Neural cell (in vitro differentiated cells): ENCODE measurements around the gene PTPRK. TPM values are rescaled to one million over a fixed set of nuclear protein-coding genes. Genes with fewer than 3 reads are reported as not detected.

Experiments used
- H2AFZ ChIP-seq: fragments of 200-600, 300-800 bp; sonication (generic), shearing (Covaris generic); 2 replicates; pipeline ENCODE4 v1.6.0; 2014; ENCODE audit warnings: low read depth, mild to moderate bottlenecking, antibody characterized with exemption, low read length, moderate library complexity
- H3F3A ChIP-seq: fragments of 200-600 bp; shearing (Covaris generic); 2 replicates; pipeline ENCODE4 v1.6.1; 2016; ENCODE audit warnings: mild to moderate bottlenecking, moderate library complexity, mixed read lengths, antibody characterized with exemption, low read length; ENCODE audit not compliant: insufficient read depth, poor library complexity, severe bottlenecking
- H3K27ac ChIP-seq: fragments of 200-600, 300-800 bp; sonication (generic), shearing (Covaris generic); 2 replicates; pipeline ENCODE4 v1.5.1; 2014; ENCODE audit warnings: mild to moderate bottlenecking, low read length, moderate library complexity
- H3K27me3 ChIP-seq: fragments of 300-800, 200-600 bp; sonication (generic), shearing (Covaris generic); 2 replicates; pipeline ENCODE4 v1.6.0; 2014; ENCODE audit warnings: mild to moderate bottlenecking, low read depth, low read length, moderate library complexity; ENCODE audit not compliant: insufficient read depth
- H3K36me3 ChIP-seq: fragments of 300-800, 200-600 bp; sonication (generic), shearing (Covaris generic); 2 replicates; pipeline ENCODE4 v1.5.1; 2014; ENCODE audit warnings: mild to moderate bottlenecking, antibody characterized with exemption, low read length, moderate library complexity; ENCODE audit not compliant: insufficient read depth
- H3K4me2 ChIP-seq: fragments of 300-800, 200-600 bp; sonication (generic), shearing (Covaris generic); 2 replicates; pipeline ENCODE4 v1.6.0; 2014; ENCODE audit warnings: mild to moderate bottlenecking, low read length
- H3K4me3 ChIP-seq: fragments of 300-800, 200-600 bp; sonication (generic), shearing (Covaris generic); 2 replicates; pipeline ENCODE4 v1.5.1; 2014; ENCODE audit warnings: mild to moderate bottlenecking, low read length, moderate library complexity
- H3K79me2 ChIP-seq: fragments of 200-600 bp; shearing (Covaris generic); replicated peaks from 2 replicates; pipeline ENCODE4 v1.6.0; 2014; ENCODE audit warnings: mild to moderate bottlenecking, low read length, moderate library complexity; ENCODE audit not compliant: insufficient read depth
- H3K9ac ChIP-seq: fragments of 300-800, 200-600 bp; sonication (generic), shearing (Covaris generic); 2 replicates; pipeline ENCODE4 v1.6.1; 2016; ENCODE audit warnings: mild to moderate bottlenecking, low read length, mixed read lengths
- H3K9me2 ChIP-seq: fragments of 200-600 bp; shearing (Covaris generic); 2 replicates; pipeline ENCODE4 v1.6.1; 2016; ENCODE audit warnings: mild to moderate bottlenecking, low read length, mixed read lengths; ENCODE audit not compliant: insufficient read depth
- H3K9me3 ChIP-seq: fragments of 200-600, 300-800 bp; sonication (generic), shearing (Covaris generic); 2 replicates; pipeline ENCODE4 v1.6.1; 2016; ENCODE audit warnings: mild to moderate bottlenecking, mixed run types, low read length, moderate library complexity, mixed read lengths
- H4K20me1 ChIP-seq: fragments of 200-600 bp; shearing (Covaris generic); 2 replicates; pipeline ENCODE4 v1.6.1; 2016; ENCODE audit warnings: mild to moderate bottlenecking, mixed run types; ENCODE audit not compliant: insufficient read depth
- EP300 ChIP-seq: fragments of 450-650 bp; conservative IDR thresholded peaks from 2 replicates; pipeline ENCODE4 v1.6.1; 2014; ENCODE audit warnings: antibody characterized with exemption, mild to moderate bottlenecking, moderate library complexity; ENCODE audit not compliant: poor library complexity, severe bottlenecking
- EZH2 ChIP-seq: fragments of 200-600, 300-800 bp; shearing (Covaris generic), sonication (generic); IDR thresholded peaks from 2 replicates; pipeline ENCODE4 v1.6.1; 2014; ENCODE audit warnings: antibody characterized with exemption, low read length, borderline replicate concordance, mild to moderate bottlenecking; ENCODE audit not compliant: insufficient read depth, poor library complexity, severe bottlenecking
- MXI1 ChIP-seq: fragments of 450-650 bp; conservative IDR thresholded peaks from 2 replicates; pipeline ENCODE4 v1.6.1; 2014; ENCODE audit warnings: antibody characterized with exemption, mild to moderate bottlenecking; ENCODE audit not compliant: poor library complexity, severe bottlenecking
- POLR2AphosphoS5 ChIP-seq: IDR thresholded peaks from 2 replicates; pipeline ENCODE4 v1.6.1; 2012
- RAD21 ChIP-seq: fragments of 450-650 bp; conservative IDR thresholded peaks from 2 replicates; pipeline ENCODE4 v1.6.1; 2014; ENCODE audit warnings: antibody characterized with exemption, mild to moderate bottlenecking, moderate library complexity
- SMC3 ChIP-seq: fragments of 450-650 bp; conservative IDR thresholded peaks from 2 replicates; pipeline ENCODE4 v1.6.1; 2014; ENCODE audit warnings: antibody characterized with exemption, mild to moderate bottlenecking, moderate library complexity; ENCODE audit not compliant: poor library complexity
- TAF1 ChIP-seq: IDR thresholded peaks from 2 replicates; pipeline ENCODE4 v1.6.1; 2012; ENCODE audit warnings: low read depth
- polyA plus RNA-seq: library from polyadenylated mRNA; depleted of rRNA; stranded (reverse); fragments of >200 nt; gene quantifications from 2 replicates; pipeline ENCODE4 v1.2.3, GENCODE V29; 2014
- TF ChIP-seq, protein P1 (sequence below): fragments of 450-650 bp; IDR thresholded peaks from 2 replicates; pipeline ENCODE4 v1.5.1; 2014; ENCODE audit warnings: antibody characterized with exemption, mild to moderate bottlenecking, moderate library complexity; ENCODE audit not compliant: poor library complexity, severe bottlenecking
- TF ChIP-seq, protein P2 (sequence below): IDR thresholded peaks from 2 replicates; pipeline ENCODE4 v1.6.1; 2012; ENCODE audit warnings: borderline replicate concordance

Gene PTPRK
- polyA plus RNA-seq, 1 donor from 2014 or later, result 10.4 TPM

- Histone ChIP-seq H3K79me2 (no peaks in the 10 kb centered on the region), H3K27ac (no peak overlapping the region), H3K27me3 (no peaks in the 10 kb centered on the region), H3K36me3 (no peaks in the 10 kb centered on the region), H4K20me1 (no peaks in the 10 kb centered on the region), H2AFZ (no peak overlapping the region), H3K9ac (no peak overlapping the region), H3K9me3 (no peaks in the 10 kb centered on the region), H3K9me2 (no peaks in the 10 kb centered on the region), H3K4me2 (no peak overlapping the region), H3F3A (no peaks in the 10 kb centered on the region), H3K4me3 (no peak overlapping the region)
- TF ChIP-seq, protein P1, sequence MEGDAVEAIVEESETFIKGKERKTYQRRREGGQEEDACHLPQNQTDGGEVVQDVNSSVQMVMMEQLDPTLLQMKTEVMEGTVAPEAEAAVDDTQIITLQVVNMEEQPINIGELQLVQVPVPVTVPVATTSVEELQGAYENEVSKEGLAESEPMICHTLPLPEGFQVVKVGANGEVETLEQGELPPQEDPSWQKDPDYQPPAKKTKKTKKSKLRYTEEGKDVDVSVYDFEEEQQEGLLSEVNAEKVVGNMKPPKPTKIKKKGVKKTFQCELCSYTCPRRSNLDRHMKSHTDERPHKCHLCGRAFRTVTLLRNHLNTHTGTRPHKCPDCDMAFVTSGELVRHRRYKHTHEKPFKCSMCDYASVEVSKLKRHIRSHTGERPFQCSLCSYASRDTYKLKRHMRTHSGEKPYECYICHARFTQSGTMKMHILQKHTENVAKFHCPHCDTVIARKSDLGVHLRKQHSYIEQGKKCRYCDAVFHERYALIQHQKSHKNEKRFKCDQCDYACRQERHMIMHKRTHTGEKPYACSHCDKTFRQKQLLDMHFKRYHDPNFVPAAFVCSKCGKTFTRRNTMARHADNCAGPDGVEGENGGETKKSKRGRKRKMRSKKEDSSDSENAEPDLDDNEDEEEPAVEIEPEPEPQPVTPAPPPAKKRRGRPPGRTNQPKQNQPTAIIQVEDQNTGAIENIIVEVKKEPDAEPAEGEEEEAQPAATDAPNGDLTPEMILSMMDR, result no peak
- TF ChIP-seq RAD21 (no peak), SMC3 (no peak), TAF1 (no peak)
These were observed 521.4 kb downstream of the PTPRK start for GRCh38 chr6:127998985-127999384.

- H3K27me3 ChIP-seq, result no peaks in the 10 kb centered on the region
- no peaks in the 10 kb centered on the region for H3K36me3 ChIP-seq
- no peak overlapping the region for H2AFZ ChIP-seq
- no peaks in the 10 kb centered on the region for H3K9me3 ChIP-seq
- no peak overlapping the region for H3K4me3 ChIP-seq
- TF ChIP-seq MXI1, result no peak
- TF ChIP-seq EP300, result no peak
- no peak for TF ChIP-seq POLR2AphosphoS5
- TF ChIP-seq TAF1, result no peak
- TF ChIP-seq EZH2, result no peak
- TF ChIP-seq, protein P1, result no peak
- TF ChIP-seq, protein P2, sequence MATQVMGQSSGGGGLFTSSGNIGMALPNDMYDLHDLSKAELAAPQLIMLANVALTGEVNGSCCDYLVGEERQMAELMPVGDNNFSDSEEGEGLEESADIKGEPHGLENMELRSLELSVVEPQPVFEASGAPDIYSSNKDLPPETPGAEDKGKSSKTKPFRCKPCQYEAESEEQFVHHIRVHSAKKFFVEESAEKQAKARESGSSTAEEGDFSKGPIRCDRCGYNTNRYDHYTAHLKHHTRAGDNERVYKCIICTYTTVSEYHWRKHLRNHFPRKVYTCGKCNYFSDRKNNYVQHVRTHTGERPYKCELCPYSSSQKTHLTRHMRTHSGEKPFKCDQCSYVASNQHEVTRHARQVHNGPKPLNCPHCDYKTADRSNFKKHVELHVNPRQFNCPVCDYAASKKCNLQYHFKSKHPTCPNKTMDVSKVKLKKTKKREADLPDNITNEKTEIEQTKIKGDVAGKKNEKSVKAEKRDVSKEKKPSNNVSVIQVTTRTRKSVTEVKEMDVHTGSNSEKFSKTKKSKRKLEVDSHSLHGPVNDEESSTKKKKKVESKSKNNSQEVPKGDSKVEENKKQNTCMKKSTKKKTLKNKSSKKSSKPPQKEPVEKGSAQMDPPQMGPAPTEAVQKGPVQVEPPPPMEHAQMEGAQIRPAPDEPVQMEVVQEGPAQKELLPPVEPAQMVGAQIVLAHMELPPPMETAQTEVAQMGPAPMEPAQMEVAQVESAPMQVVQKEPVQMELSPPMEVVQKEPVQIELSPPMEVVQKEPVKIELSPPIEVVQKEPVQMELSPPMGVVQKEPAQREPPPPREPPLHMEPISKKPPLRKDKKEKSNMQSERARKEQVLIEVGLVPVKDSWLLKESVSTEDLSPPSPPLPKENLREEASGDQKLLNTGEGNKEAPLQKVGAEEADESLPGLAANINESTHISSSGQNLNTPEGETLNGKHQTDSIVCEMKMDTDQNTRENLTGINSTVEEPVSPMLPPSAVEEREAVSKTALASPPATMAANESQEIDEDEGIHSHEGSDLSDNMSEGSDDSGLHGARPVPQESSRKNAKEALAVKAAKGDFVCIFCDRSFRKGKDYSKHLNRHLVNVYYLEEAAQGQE, result no peak
- no peak for TF ChIP-seq RAD21
- TF ChIP-seq SMC3, result no peak
- no peaks in the 10 kb centered on the region for H3K79me2 ChIP-seq
- no peaks in the 10 kb centered on the region for H3K9me2 ChIP-seq
- H3K27ac ChIP-seq, result no peak overlapping the region
- H3K4me2 ChIP-seq, result no peak overlapping the region
- no peaks in the 10 kb centered on the region for H4K20me1 ChIP-seq
- H3K9ac ChIP-seq, result no peak overlapping the region
- no peaks in the 10 kb centered on the region for H3F3A ChIP-seq
These were observed 522.8 kb downstream of the PTPRK start for GRCh38 chr6:127997496-127998164.
